Smooth muscle cell (in vitro differentiated cells): ENCODE measurements around the gene ABI3BP. TPM values are rescaled to one million over a fixed set of nuclear protein-coding genes. Genes with fewer than 3 reads are reported as not detected.

Source experiments
- DNase-seq: peaks from one replicate; lab custom pipeline; 2025; ENCODE audit not compliant: unreplicated experiment; lab: John Stamatoyannopoulos, UW
- H2AFZ ChIP-seq: fragments of 200-600 bp; sonication (generic); 2 replicates; pipeline ENCODE4 v1.6.0; 2016; ENCODE audit warnings: antibody characterized with exemption, low read depth, mild to moderate bottlenecking
- H3F3A ChIP-seq: fragments of 200-600 bp; sonication (generic); 2 replicates; pipeline ENCODE4 v1.6.0; 2017; ENCODE audit warnings: antibody characterized with exemption, low read depth
- H3K27ac ChIP-seq: fragments of 200-600 bp; sonication (generic); 2 replicates; pipeline ENCODE4 v1.5.1; 2016; ENCODE audit warnings: low read depth, mild to moderate bottlenecking
- H3K27me3 ChIP-seq: fragments of 200-600 bp; sonication (generic); 2 replicates; pipeline ENCODE4 v1.6.1; 2016; ENCODE audit warnings: low read depth, mild to moderate bottlenecking
- H3K36me3 ChIP-seq: fragments of 200-600 bp; sonication (generic); 2 replicates; pipeline ENCODE4 v1.5.1; 2016; ENCODE audit warnings: low read depth
- H3K4me1 ChIP-seq: fragments of 200-600 bp; sonication (generic); 2 replicates; pipeline ENCODE4 v1.5.1; 2016; ENCODE audit warnings: low read depth
- H3K4me2 ChIP-seq: fragments of 200-600 bp; sonication (generic); 2 replicates; pipeline ENCODE4 v1.6.0; 2016; ENCODE audit warnings: mild to moderate bottlenecking
- H3K4me3 ChIP-seq: fragments of 200-600 bp; sonication (generic); 2 replicates; pipeline ENCODE4 v1.5.1; 2016; ENCODE audit warnings: mild to moderate bottlenecking
- H3K79me2 ChIP-seq: fragments of 200-600 bp; sonication (generic); 2 replicates; pipeline ENCODE4 v1.6.0; 2016; ENCODE audit warnings: low read depth, mild to moderate bottlenecking
- H3K9ac ChIP-seq: fragments of 200-600 bp; sonication (generic); 2 replicates; pipeline ENCODE4 v1.6.0; 2016; ENCODE audit warnings: low read depth
- H3K9me3 ChIP-seq: fragments of 200-600 bp; sonication (generic); replicated peaks from 2 replicates; pipeline ENCODE4 v1.5.1; 2016; ENCODE audit warnings: low read depth
- H4K20me1 ChIP-seq: fragments of 200-600 bp; sonication (generic); 2 replicates; pipeline ENCODE4 v1.6.0; 2016; ENCODE audit warnings: low read depth
- CTCF ChIP-seq: fragments of 200-600 bp; sonication (generic); IDR thresholded peaks from 2 replicates; pipeline ENCODE4 v1.5.1; 2017; ENCODE audit warnings: borderline replicate concordance, mild to moderate bottlenecking, antibody characterized with exemption; ENCODE audit not compliant: insufficient read depth, poor library complexity, severe bottlenecking
- WGBS: methylation state at CpG from one replicate; pipeline ENCODE4 v1.1.7; 2016; ENCODE audit warnings: low lambda C conversion rate; 5-methylcytosine and 5-hydroxymethylcytosine counted together
- polyA plus RNA-seq: library from polyadenylated mRNA; unstranded; fragments of >200 nt; fragmentation: Nextera tagmentation; extraction: Ambion mirVana; gene quantifications from 2 replicates; pipeline ENCODE4 v1.2.1, GENCODE V29; 2016
- total RNA-seq: library from RNA; depleted of rRNA; stranded (reverse); fragments of >200 nt; gene quantifications from 2 replicates; pipeline ENCODE4 v1.2.3, GENCODE V29; 2014

ABI3BP gene
- total and polyA plus RNA-seq, 2 experiments from 2014 or later = 0.47 to 0.58 TPM

- H3K9ac ChIP-seq = no peak overlapping the region
- H3K4me1 ChIP-seq = no peaks in the 10 kb centered on the region
- H3K4me2 ChIP-seq = no peak overlapping the region
- H3F3A ChIP-seq = no peaks in the 10 kb centered on the region
- H3K9me3 ChIP-seq = no peaks in the 10 kb centered on the region
- H3K27me3 ChIP-seq = no peaks in the 10 kb centered on the region
- H3K36me3 ChIP-seq = no peaks in the 10 kb centered on the region
- H2AFZ ChIP-seq = no peak overlapping the region
- no peaks in the 10 kb centered on the region for H4K20me1 ChIP-seq
- no peak overlapping the region for H3K27ac ChIP-seq
- no peak for TF ChIP-seq CTCF
- H3K79me2 ChIP-seq = no peaks in the 10 kb centered on the region
- no peak for DNase-seq
- 63% methylated on average over 2 of the region's 2 CpGs for WGBS
- H3K4me3 ChIP-seq = no peak overlapping the region
These were observed 21.4 kb downstream of the ABI3BP start for GRCh38 chr3:100971798-100972197.

GRCh38 chr3:100970477-100970990 lies 22.7 kb downstream of the ABI3BP start:
- 92% methylated on average over 6 of the region's 6 CpGs for WGBS
- no peaks in the 10 kb centered on the region for H3K9me3 ChIP-seq

GRCh38 chr3:100968932-100969906 lies 24.0 kb downstream of the ABI3BP start:
- Histone ChIP-seq H3K9me3 (no peaks in the 10 kb centered on the region), H3K4me1 (no peaks in the 10 kb centered on the region), H3K79me2 (no peaks in the 10 kb centered on the region), H3K36me3 (no peaks in the 10 kb centered on the region), H3K9ac (no peak overlapping the region), H3K4me2 (no peak overlapping the region), H3K4me3 (no peak overlapping the region), H3K27me3 (no peaks in the 10 kb centered on the region), H4K20me1 (no peaks in the 10 kb centered on the region), H3K27ac (no peak overlapping the region), H2AFZ (no peak overlapping the region), H3F3A (no peaks in the 10 kb centered on the region)
- TF ChIP-seq CTCF = no peak
- WGBS = 94% methylated on average over 6 of the region's 6 CpGs
- DNase-seq = no peak

More at GRCh38 chr3:100970477-100970990, 22.7 kb downstream of the ABI3BP start:
- Histone ChIP-seq H3F3A (no peaks in the 10 kb centered on the region), H3K36me3 (no peaks in the 10 kb centered on the region), H2AFZ (no peak overlapping the region), H3K4me3 (no peak overlapping the region), H3K9ac (no peak overlapping the region), H3K4me2 (no peak overlapping the region), H3K4me1 (no peaks in the 10 kb centered on the region), H3K27me3 (no peaks in the 10 kb centered on the region), H3K27ac (no peak overlapping the region), H3K79me2 (no peaks in the 10 kb centered on the region), H4K20me1 (no peaks in the 10 kb centered on the region)
- no peak for TF ChIP-seq CTCF
- no peak for DNase-seq
